ENCODE measurements around the gene PATZ1. TPM values are rescaled to one million over a fixed set of nuclear protein-coding genes. Genes with fewer than 3 reads are reported as not detected.

PATZ1 gene
- total and polyA plus RNA-seq, 2 experiments from 2014 or later: 23.2 to 56.8 TPM

DNA sequence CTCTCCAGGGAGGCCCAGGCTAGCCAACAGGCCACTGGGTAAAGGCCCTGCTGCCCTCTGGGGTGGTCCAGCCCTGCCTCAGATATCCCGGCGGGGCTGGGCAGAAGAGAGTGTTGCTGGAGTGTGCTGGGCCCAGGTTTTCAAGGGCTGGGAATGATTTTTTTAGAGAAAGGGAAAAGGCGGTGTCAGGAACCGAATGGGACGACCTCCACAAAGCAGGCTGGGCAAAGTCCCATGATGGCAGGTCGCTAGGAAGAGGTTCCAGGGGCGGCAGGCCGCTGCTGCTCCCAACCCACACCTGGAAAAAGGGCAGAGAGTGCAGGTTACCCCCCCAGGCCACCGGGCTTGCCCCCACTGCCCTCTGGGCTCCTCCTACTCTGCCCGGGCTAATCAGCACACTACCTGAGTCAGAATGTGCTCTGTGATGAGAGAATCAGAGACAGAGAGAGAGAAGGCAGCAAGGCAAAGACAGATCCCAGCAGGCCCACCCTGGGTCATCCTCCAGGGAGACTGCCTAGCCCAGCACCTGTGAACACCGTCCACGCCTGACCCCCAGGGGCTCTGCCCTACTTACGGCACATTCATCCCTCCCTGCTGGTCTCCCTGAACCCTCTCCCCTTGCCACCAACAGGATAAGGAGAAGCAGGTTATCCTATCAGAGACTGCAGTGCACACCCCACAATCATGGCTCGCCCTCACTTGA, 4.6 kb downstream of the PATZ1 start (continued):
- TF ChIP-seq, protein P1, sequence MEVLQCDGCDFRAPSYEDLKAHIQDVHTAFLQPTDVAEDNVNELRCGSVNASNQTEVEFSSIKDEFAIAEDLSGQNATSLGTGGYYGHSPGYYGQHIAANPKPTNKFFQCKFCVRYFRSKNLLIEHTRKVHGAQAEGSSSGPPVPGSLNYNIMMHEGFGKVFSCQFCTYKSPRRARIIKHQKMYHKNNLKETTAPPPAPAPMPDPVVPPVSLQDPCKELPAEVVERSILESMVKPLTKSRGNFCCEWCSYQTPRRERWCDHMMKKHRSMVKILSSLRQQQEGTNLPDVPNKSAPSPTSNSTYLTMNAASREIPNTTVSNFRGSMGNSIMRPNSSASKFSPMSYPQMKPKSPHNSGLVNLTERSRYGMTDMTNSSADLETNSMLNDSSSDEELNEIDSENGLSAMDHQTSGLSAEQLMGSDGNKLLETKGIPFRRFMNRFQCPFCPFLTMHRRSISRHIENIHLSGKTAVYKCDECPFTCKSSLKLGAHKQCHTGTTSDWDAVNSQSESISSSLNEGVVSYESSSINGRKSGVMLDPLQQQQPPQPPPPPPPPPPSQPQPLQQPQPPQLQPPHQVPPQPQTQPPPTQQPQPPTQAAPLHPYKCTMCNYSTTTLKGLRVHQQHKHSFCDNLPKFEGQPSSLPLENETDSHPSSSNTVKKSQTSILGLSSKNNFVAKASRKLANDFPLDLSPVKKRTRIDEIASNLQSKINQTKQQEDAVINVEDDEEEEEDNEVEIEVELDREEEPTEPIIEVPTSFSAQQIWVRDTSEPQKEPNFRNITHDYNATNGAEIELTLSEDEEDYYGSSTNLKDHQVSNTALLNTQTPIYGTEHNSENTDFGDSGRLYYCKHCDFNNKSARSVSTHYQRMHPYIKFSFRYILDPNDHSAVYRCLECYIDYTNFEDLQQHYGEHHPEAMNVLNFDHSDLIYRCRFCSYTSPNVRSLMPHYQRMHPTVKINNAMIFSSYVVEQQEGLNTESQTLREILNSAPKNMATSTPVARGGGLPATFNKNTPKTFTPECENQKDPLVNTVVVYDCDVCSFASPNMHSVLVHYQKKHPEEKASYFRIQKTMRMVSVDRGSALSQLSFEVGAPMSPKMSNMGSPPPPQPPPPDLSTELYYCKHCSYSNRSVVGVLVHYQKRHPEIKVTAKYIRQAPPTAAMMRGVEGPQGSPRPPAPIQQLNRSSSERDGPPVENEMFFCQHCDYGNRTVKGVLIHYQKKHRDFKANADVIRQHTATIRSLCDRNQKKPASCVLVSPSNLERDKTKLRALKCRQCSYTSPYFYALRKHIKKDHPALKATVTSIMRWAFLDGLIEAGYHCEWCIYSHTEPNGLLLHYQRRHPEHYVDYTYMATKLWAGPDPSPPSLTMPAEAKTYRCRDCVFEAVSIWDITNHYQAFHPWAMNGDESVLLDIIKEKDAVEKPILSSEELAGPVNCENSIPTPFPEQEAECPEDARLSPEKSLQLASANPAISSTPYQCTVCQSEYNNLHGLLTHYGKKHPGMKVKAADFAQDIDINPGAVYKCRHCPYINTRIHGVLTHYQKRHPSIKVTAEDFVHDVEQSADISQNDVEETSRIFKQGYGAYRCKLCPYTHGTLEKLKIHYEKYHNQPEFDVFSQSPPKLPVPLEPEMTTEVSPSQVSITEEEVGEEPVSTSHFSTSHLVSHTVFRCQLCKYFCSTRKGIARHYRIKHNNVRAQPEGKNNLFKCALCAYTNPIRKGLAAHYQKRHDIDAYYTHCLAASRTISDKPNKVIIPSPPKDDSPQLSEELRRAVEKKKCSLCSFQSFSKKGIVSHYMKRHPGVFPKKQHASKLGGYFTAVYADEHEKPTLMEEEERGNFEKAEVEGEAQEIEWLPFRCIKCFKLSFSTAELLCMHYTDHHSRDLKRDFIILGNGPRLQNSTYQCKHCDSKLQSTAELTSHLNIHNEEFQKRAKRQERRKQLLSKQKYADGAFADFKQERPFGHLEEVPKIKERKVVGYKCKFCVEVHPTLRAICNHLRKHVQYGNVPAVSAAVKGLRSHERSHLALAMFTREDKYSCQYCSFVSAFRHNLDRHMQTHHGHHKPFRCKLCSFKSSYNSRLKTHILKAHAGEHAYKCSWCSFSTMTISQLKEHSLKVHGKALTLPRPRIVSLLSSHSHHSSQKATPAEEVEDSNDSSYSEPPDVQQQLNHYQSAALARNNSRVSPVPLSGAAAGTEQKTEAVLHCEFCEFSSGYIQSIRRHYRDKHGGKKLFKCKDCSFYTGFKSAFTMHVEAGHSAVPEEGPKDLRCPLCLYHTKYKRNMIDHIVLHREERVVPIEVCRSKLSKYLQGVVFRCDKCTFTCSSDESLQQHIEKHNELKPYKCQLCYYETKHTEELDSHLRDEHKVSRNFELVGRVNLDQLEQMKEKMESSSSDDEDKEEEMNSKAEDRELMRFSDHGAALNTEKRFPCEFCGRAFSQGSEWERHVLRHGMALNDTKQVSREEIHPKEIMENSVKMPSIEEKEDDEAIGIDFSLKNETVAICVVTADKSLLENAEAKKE (CRISPR knock-in tag; IDR thresholded peaks at IDR 0.05): no peak
- no peak for TF ChIP-seq EZH2 (IDR thresholded peaks at IDR 0.05; ENCODE audit: low read depth, unreplicated experiment)

DNA sequence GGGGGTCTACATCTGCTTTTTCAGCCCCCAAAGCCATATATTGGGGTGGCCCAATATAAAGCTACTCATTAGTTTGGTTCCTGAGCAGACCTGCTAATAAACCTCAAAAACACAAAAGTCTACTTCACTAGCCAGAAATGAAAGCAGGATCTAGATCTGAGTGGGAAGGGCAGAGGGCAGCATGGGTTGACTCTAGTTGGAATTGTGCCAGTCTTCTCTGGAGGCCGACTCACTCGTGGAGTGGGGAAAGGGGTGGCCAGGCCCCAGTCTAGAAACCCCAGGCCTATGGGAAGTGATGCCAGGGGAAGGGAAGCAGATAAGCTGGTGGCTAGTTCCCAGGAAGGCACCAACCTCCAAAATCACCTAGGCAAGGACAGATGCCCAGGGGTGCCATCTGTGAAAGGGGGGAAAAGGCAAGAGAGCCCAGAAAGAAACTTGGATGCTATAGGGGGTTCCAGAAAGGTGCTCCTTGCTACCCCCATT, 5.3 kb downstream of the PATZ1 start:
- Mint-ChIP-seq H3K27ac (peak overlapping the region; percentile 72; the same call in 1 of the 2 replicates), H3K4me3 (peak overlapping the region; percentile 55), H3K9me3 (no peaks in the 10 kb centered on the region), H3K4me1 (peaks cover 58% of the 10 kb centered on the region), H3K36me3 (ENCODE audit: low read depth) (peaks cover 95% of the 10 kb centered on the region), H3K27me3 (ENCODE audit: insufficient read depth, low read depth, poor library complexity) (peaks cover 33% of the 10 kb centered on the region)
- H3K4me2 ChIP-seq: no peak overlapping the region
- no peak overlapping the region for H2AFZ ChIP-seq
- no peak overlapping the region for H3K4me3 ChIP-seq
- peaks cover 32% of the 10 kb centered on the region for H4K20me1 ChIP-seq (replicated peaks; ENCODE audit: insufficient read depth)
- peaks cover 28% of the 10 kb centered on the region for H3K4me1 ChIP-seq (ENCODE audit: insufficient read depth)
- H3K9me2 ChIP-seq (ENCODE audit: insufficient read depth): no peaks in the 10 kb centered on the region
- ATAC-seq (no peak), DNase-seq (ENCODE audit: low spot score) (no peak)
- peaks cover 66% of the 10 kb centered on the region for H3K79me2 ChIP-seq (replicated peaks; ENCODE audit: insufficient read depth)
- no peaks in the 10 kb centered on the region for H3K27me3 ChIP-seq (ENCODE audit: insufficient read depth)
- H3K36me3 ChIP-seq (ENCODE audit: insufficient read depth): peaks cover 13% of the 10 kb centered on the region
- no peak overlapping the region for H3K27ac ChIP-seq (ENCODE audit: low read depth)
- H3F3A ChIP-seq (replicated peaks; ENCODE audit: low read depth): peaks cover 5% of the 10 kb centered on the region
- TF ChIP-seq, protein P1 (CRISPR knock-in tag; IDR thresholded peaks at IDR 0.05): no peak
- TF ChIP-seq STAT1 (IDR thresholded peaks at IDR 0.05; ENCODE audit: unreplicated experiment): no peak
- no peak for TF ChIP-seq POLR2AphosphoS5 (IDR thresholded peaks at IDR 0.05; ENCODE audit: low read depth)

All from GM23338 (cell line).